Thyroid gland (tissue), 4 donors: Measurements from ENCODE around the gene TRIM7. TPM values are rescaled to one million over a fixed set of nuclear protein-coding genes. Genes with fewer than 3 reads are reported as not detected.
"Not testable (repeated sequence)": the region's sequence is repeated elsewhere in the genome, so short reads cannot be mapped to it uniquely, and the experiment has no call there.

Source experiments
- DNase-seq, 2 donors: peaks; one replicate each; pipeline ENCODE4 v3.0.0-alpha.2; 2019
- H3K27ac ChIP-seq, 3 donors: fragments of 200-600 bp; sonication (generic); 1 replicate in 2 of 3; 2 replicates in 1 of 3; pipeline ENCODE4 v1.5.1; 2016 to 2019; ENCODE audit warnings: mild to moderate bottlenecking in 1 of 3, moderate library complexity in 1 of 3
- H3K27me3 ChIP-seq: fragments of 200-600 bp; sonication (generic); one replicate; pipeline ENCODE4 v1.5.1; 2019
- H3K36me3 ChIP-seq, 2 donors: fragments of 200-600 bp; sonication (generic); one replicate each; pipeline ENCODE4 v1.5.1; 2016 to 2019
- H3K4me1 ChIP-seq, 2 donors: fragments of 200-600 bp; sonication (generic); one replicate each; pipeline ENCODE4 v1.5.1; 2017 to 2019
- H3K4me3 ChIP-seq, 3 donors: fragments of 200-600 bp; sonication (generic); replicated peaks in 1 of 3; 1 replicate in 2 of 3; 2 replicates in 1 of 3; pipeline ENCODE4 v1.5.1; 2016; ENCODE audit warnings: mild to moderate bottlenecking in 1 of 3
- H3K9me3 ChIP-seq: fragments of 200-600 bp; sonication (generic); one replicate; pipeline ENCODE4 v1.5.1; 2017
- POLR2A ChIP-seq, 2 donors: fragments of 450-650 bp; IDR thresholded peaks; one replicate each; pipeline ENCODE4 v1.6.1; 2017; ENCODE audit warnings: antibody characterized with exemption in 2 of 2, mild to moderate bottlenecking in 2 of 2, moderate library complexity in 1 of 2
- WGBS, 2 donors: methylation state at CpG; one replicate each; pipeline ENCODE4 v1.1.5; 2017; 5-methylcytosine and 5-hydroxymethylcytosine counted together
- intact Hi-C: fragments of 100-400 bp; cut with DNase I; formaldehyde crosslinking; loops from one replicate; pipeline ENCODE4 v1.15.1; 2023
- total RNA-seq, 4 donors: library from RNA; depleted of rRNA; stranded (reverse); fragments of >200 nt; gene quantifications; one replicate each; pipeline ENCODE4 v1.2.3, GENCODE V29; 2016
- TF ChIP-seq, protein P1 (sequence below), 6 experiments: fragments of 200-600 bp in 3 of 6; fragments of 450-650 bp in 3 of 6; sonication (generic) in 3 of 6; IDR thresholded peaks; one replicate each; pipeline ENCODE4 v1.5.1; 2016 to 2019; ENCODE audit warnings: antibody characterized with exemption in 6 of 6, mild to moderate bottlenecking in 2 of 6, inconsistent platforms in 1 of 6, moderate library complexity in 1 of 6

Gene TRIM7
- total RNA-seq, 4 donors from 2014 or later: 12.3 to 14.2 (median 13.0) TPM

DNA sequence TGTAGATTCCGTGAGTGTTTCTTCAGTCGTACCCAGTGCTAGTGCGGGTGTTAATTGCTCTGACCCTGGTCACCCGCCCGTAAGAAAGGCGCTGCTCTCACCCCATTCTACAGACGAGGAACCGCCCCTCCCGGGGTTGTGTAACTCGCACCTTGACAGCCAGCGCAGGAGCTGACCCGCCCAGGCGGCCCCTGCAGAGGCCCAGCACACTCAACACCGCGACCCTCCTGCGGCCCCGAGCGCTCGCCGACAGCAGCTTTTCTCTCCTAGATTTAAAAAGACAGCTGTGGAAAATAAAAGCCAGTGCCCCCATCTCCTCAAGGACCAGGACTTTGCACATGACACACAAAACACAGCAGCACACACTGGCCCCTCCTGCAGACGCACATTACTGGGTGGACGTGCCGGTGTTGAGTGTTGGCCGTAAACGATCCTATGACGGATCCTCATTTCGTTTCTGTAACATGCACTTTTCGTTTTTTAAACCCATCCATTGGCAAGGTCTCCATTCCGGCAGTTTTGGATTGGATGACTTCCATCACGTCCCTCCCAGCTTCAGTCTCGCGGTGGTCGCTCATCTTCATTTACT is 34.7 kb downstream of the TRIM7 start:
- no peaks in the 10 kb centered on the region for H3K36me3 ChIP-seq
- no peaks in the 10 kb centered on the region for H3K9me3 ChIP-seq
- peaks cover 6 to 9% of the 10 kb centered on the region in 2 donors for H3K4me1 ChIP-seq
- TF ChIP-seq POLR2A (IDR thresholded peaks at IDR 0.05): no peak
- TF ChIP-seq, protein P1, sequence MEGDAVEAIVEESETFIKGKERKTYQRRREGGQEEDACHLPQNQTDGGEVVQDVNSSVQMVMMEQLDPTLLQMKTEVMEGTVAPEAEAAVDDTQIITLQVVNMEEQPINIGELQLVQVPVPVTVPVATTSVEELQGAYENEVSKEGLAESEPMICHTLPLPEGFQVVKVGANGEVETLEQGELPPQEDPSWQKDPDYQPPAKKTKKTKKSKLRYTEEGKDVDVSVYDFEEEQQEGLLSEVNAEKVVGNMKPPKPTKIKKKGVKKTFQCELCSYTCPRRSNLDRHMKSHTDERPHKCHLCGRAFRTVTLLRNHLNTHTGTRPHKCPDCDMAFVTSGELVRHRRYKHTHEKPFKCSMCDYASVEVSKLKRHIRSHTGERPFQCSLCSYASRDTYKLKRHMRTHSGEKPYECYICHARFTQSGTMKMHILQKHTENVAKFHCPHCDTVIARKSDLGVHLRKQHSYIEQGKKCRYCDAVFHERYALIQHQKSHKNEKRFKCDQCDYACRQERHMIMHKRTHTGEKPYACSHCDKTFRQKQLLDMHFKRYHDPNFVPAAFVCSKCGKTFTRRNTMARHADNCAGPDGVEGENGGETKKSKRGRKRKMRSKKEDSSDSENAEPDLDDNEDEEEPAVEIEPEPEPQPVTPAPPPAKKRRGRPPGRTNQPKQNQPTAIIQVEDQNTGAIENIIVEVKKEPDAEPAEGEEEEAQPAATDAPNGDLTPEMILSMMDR (IDR thresholded peaks at IDR 0.05): no peak
- WGBS, 2 donors: 11 to 16% methylated on average over 30 to 32 of the region's 33 CpGs
- no peak overlapping the region for H3K4me3 ChIP-seq
- peaks cover 24% of the 10 kb centered on the region for H3K27me3 ChIP-seq
- intact Hi-C loops: no loop called here
- H3K27ac ChIP-seq: no peak overlapping the region
- DNase-seq: no peak

- H3K36me3 ChIP-seq, H3K9me3 ChIP-seq, H3K4me3 ChIP-seq, intact Hi-C loops, H3K4me1 ChIP-seq, H3K27ac ChIP-seq: not testable (repeated sequence)
- DNase-seq: peak in 1 of 2 donors; percentile 22
- peaks cover 24% of the 10 kb centered on the region for H3K27me3 ChIP-seq
- WGBS, 2 donors: 6 to 8% methylated on average over 35 to 48 of the region's 50 CpGs
These were observed 35.3 kb downstream of the TRIM7 start for GRCh38 chr5:181169459-181170236.

- intact Hi-C loops: no loop called here
- DNase-seq: no peak
- TF ChIP-seq, protein P1 (IDR thresholded peaks at IDR 0.05): no peak
- TF ChIP-seq POLR2A (IDR thresholded peaks at IDR 0.05): no peak
- H3K9me3 ChIP-seq: no peaks in the 10 kb centered on the region
- H3K4me3 ChIP-seq: no peak overlapping the region
- H3K4me1 ChIP-seq: peaks cover 6 to 9% of the 10 kb centered on the region in 2 donors
- H3K27ac ChIP-seq: no peak overlapping the region
- H3K36me3 ChIP-seq: no peaks in the 10 kb centered on the region
- WGBS, 2 donors: 36 to 37% methylated on average over 14 of the region's 14 CpGs
- H3K27me3 ChIP-seq: peaks cover 19% of the 10 kb centered on the region
These were observed 36.3 kb downstream of the TRIM7 start for GRCh38 chr5:181168595-181169118.

DNA sequence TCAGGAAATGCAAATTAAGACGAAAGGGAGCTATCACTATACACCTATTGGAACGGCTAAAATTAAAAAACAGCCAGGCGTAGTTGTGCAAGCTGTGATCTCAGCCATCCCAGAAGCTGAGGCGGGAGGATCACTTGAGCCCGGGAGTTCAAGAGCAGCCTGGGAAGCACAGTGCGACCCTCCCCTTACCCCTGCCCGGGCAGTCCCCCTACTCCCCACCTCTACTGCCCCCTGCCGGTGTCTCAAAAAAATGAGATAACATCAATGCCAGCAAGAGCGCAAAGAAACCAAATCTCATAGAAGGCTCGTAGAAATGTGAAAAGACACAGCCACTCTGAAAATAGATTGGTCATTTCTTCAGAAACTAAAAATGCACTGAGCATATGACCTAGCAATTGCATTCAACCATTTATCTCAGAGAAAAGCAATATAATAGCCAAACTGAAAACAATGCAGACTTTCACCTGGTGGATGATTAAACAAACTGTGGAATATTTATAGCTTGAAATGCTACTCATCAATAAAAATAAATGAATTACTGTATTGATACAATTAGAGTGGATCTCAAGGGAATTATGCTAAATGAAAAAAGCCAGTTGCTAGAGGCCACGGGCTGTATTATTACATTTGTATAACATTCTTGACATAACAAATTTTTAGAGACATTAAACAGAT is 37.0 kb downstream of the TRIM7 start:
- Histone ChIP-seq H3K27me3 (peaks cover 18% of the 10 kb centered on the region), H3K4me1 (peaks cover 6 to 9% of the 10 kb centered on the region in 2 donors)

More for the DNA sequence above, 37.0 kb downstream of the TRIM7 start:
- TF ChIP-seq, protein P1 (IDR thresholded peaks at IDR 0.05): peak in 1 of 6 experiments; percentile 33
- TF ChIP-seq POLR2A (IDR thresholded peaks at IDR 0.05): no peak
- no peak overlapping the region for H3K4me3 ChIP-seq
- H3K9me3 ChIP-seq: no peaks in the 10 kb centered on the region
- no peak overlapping the region for H3K27ac ChIP-seq
- intact Hi-C loops: no loop called here
- H3K36me3 ChIP-seq: no peaks in the 10 kb centered on the region
- DNase-seq: no peak
- 16% methylated on average over 11 of the region's 11 CpGs for WGBS, 2 donors
